Measurements from ENCODE around the gene CDC26.

DNA sequence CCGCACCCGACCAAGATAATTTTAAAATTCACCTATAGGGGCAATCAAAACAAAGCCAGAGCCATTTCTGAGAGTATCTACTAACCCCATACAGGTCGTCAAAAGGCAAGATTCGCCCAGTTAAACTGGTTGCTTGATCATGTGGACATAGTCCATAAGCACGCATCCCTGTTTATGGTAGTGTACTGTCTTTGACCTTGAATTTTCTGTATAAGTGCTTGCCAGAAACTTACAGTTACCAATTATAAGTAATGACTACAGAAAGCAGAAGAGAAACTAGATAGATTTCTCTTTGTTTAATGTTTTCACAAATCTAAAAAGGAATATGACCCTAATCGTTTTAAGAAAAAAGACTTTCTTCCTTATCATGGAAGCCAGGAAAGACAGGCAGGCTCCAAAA, 28.4 kb downstream of the CDC26 start:
- TF ChIP-seq, protein P1, sequence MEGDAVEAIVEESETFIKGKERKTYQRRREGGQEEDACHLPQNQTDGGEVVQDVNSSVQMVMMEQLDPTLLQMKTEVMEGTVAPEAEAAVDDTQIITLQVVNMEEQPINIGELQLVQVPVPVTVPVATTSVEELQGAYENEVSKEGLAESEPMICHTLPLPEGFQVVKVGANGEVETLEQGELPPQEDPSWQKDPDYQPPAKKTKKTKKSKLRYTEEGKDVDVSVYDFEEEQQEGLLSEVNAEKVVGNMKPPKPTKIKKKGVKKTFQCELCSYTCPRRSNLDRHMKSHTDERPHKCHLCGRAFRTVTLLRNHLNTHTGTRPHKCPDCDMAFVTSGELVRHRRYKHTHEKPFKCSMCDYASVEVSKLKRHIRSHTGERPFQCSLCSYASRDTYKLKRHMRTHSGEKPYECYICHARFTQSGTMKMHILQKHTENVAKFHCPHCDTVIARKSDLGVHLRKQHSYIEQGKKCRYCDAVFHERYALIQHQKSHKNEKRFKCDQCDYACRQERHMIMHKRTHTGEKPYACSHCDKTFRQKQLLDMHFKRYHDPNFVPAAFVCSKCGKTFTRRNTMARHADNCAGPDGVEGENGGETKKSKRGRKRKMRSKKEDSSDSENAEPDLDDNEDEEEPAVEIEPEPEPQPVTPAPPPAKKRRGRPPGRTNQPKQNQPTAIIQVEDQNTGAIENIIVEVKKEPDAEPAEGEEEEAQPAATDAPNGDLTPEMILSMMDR (IDR thresholded peaks at IDR 0.05; ENCODE audit: low read length): no peak
- no peak for TF ChIP-seq EZH2 (IDR thresholded peaks at IDR 0.05; ENCODE audit: borderline replicate concordance, low read length)

All from OCI-LY1 (cell line).